GM12878 (cell line): ENCODE results near the gene ASPHD1.

Source experiments
- CTCF ChIP-seq, 3 experiments: IDR thresholded peaks in 2 of 3; conservative IDR thresholded peaks in 1 of 3; 2 replicates each; pipeline ENCODE4 v1.5.1; 2011; ENCODE audit warnings: low read depth in 3 of 3, low read length in 3 of 3, mild to moderate bottlenecking in 3 of 3, control low read depth in 2 of 3, moderate library complexity in 2 of 3, inconsistent platforms in 1 of 3, mixed read lengths in 1 of 3; ENCODE audit not compliant: control insufficient read depth in 2 of 3, insufficient read depth in 1 of 3; ENCODE audit errors: extremely low read depth in 1 of 3
- FOXM1 ChIP-seq: IDR thresholded peaks from 2 replicates; pipeline ENCODE4 v1.6.1; 2012; ENCODE audit warnings: low read depth, mild to moderate bottlenecking, inconsistent platforms, low read length, moderate library complexity
- POLR2A ChIP-seq: IDR thresholded peaks from 2 replicates; pipeline ENCODE4 v1.6.1; 2011; ENCODE audit warnings: low read depth, mild to moderate bottlenecking, low read length
- SIN3A ChIP-seq: IDR thresholded peaks from 2 replicates; pipeline ENCODE4 v1.6.1; 2012; ENCODE audit warnings: low read depth, low read length, improper control_type of control experiment
- SMARCA5 ChIP-seq: fragments of 450-650 bp; IDR thresholded peaks from 2 replicates; pipeline ENCODE4 v1.6.1; 2017; ENCODE audit warnings: mild to moderate bottlenecking
- SMC3 ChIP-seq: IDR thresholded peaks from 2 replicates; pipeline ENCODE4 v1.6.1; 2011; ENCODE audit warnings: low read length, improper control_type of control experiment, borderline replicate concordance
- ZBTB11 ChIP-seq: fragments of 450-650 bp; formaldehyde crosslinking; IDR thresholded peaks from 2 replicates; pipeline ENCODE4 v1.5.0; 2022; ENCODE audit warnings: mild to moderate bottlenecking, missing genetic modification characterization
- TF ChIP-seq, protein P1 (sequence below): IDR thresholded peaks from 2 replicates; pipeline ENCODE4 v1.6.1; 2012; ENCODE audit warnings: low read depth, low read length, improper control_type of control experiment

GRCh38 chr16:29901607-29901945 is 1.3 kb downstream of the ASPHD1 start:
- TF ChIP-seq SMARCA5, result no peak
- TF ChIP-seq, protein P1, sequence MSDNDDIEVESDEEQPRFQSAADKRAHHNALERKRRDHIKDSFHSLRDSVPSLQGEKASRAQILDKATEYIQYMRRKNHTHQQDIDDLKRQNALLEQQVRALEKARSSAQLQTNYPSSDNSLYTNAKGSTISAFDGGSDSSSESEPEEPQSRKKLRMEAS, result no peak
- no peak for TF ChIP-seq POLR2A
- no peak for TF ChIP-seq CTCF (IDR thresholded peaks at IDR 0.05 in 2 of 3, conservative IDR thresholded peaks at IDR 0.05 in 1 of 3; ENCODE audit: control insufficient read depth in 2 of 3, extremely low read depth in 1 of 3, insufficient read depth in 1 of 3, low read depth in 3 of 3, low read length in 3 of 3)
- TF ChIP-seq ZBTB11 (CRISPR knock-in tag), result no peak
- TF ChIP-seq FOXM1, result no peak
- no peak for TF ChIP-seq SIN3A
- no peak for TF ChIP-seq SMC3
